DMS153 treated with DMSO at 0.1 percent for 48 hours (cell line): Measurements from ENCODE around the gene WDR20.

Experiments used
- DNase-seq: peaks from one replicate; lab custom pipeline; 2025; ENCODE audit not compliant: unreplicated experiment; lab: John Stamatoyannopoulos, UW

Gene WDR20

GRCh38 chr14:102196039-102196901, 56.6 kb downstream of the WDR20 start:
- DNase-seq: no peak

GRCh38 chr14:102196902-102197230, 57.2 kb downstream of the WDR20 start:
- DNase-seq: no peak

- DNase-seq: no peak
Observed at GRCh38 chr14:102197317-102197853, 57.7 kb downstream of the WDR20 start.

GRCh38 chr14:102200690-102201352, 61.1 kb downstream of the WDR20 start:
- DNase-seq: no peak

DNA sequence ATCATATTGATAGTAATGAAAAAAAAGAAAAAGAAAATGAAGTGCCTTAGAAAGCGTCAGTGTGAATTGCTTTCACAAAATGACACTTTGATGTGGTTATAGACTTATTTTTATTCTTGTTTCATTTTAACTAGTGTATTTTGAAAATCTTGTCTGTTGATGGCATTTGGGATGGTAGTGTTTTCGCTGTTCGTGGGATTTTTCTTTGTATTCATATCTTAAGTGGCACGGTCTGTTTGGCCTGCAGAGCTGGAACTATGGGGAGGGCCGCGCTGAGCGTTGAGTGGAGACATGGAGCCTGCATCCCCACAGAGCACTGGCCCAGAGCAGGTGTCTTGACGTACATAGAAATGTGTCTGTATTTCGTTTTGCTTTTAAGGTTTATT, 61.6 kb downstream of the WDR20 start:
- no peak for DNase-seq

GRCh38 chr14:102201776-102202175, 62.1 kb downstream of the WDR20 start:
- DNase-seq: no peak

DNA sequence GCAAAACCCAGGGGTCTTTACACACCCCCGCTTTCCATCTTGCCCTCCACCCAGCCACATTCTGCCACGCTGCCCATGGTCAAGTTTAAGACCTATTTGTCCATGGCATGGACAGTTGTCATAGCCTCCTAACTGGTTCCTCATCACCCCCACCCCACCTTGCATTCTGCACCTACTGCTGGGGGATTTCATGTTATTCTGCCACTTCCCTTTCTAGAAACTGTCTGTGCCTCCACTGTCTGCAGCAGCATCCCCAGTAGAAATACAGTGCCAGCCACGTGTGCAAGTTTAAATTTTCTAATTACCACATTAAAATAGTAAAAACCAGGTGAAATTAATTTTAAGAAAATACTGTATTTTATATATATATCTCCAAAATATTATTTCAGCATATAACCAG, 63.2 kb downstream of the WDR20 start:
- DNase-seq: no peak

- DNase-seq: no peak
Observed at GRCh38 chr14:102203382-102203781, 63.7 kb downstream of the WDR20 start.

- no peak for DNase-seq
Observed at GRCh38 chr14:102205560-102205959, 65.9 kb downstream of the WDR20 start.

DNA sequence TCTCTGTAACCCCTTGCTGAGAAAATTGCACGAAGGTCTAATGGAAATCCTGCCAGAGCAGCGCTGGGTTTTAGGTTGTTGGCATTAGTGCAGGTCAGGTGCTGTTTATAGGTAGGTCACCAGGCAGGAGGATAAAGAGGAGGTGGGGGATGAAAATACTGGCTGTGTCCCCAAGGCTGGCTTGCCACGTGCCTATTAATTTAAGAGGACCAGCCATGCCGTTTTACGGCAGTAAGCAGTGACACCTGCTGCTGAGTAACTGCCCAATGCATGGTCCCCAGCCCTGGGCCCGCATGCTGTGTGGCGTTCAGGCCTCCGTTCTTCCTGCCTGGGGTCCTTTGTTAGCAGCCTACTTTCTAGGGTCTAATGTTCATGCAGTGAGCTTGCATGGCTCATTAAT, 67.2 kb downstream of the WDR20 start:
- no peak for DNase-seq

DNA sequence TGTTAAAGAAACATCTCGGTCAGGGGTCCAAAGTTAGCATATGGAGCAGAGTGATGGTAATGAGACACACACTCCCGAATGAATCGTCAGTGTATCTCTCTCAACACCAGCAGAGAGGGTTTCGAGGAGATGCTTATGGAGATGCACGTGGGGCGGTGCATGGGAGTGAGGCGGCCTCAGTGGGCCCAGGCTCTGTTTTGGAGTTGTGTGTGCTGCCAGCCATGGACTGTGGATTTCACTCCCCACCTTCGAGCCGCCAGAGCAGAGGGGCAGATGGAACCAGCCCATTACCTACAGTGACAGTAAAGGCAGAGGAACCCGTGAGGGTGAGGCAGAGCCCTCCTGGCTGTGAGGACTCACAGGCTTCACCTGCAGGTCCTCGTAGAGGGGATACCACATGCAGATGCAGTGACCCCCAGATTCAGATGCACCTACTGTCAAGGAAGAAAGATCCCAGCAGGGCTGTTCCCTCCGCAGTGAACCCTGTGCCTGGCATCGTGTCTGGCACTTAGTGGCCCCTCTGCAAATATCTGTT, 68.2 kb downstream of the WDR20 start:
- no peak for DNase-seq

- DNase-seq: no peak
Observed at GRCh38 chr14:102208741-102209140, 69.0 kb downstream of the WDR20 start.

- no peak for DNase-seq
Observed at GRCh38 chr14:102209224-102209966, 69.7 kb downstream of the WDR20 start.

- no peak for DNase-seq
Observed at GRCh38 chr14:102210421-102211042, 70.8 kb downstream of the WDR20 start.

- DNase-seq: no peak
Observed at GRCh38 chr14:102211240-102211639, 71.5 kb downstream of the WDR20 start.

DNA sequence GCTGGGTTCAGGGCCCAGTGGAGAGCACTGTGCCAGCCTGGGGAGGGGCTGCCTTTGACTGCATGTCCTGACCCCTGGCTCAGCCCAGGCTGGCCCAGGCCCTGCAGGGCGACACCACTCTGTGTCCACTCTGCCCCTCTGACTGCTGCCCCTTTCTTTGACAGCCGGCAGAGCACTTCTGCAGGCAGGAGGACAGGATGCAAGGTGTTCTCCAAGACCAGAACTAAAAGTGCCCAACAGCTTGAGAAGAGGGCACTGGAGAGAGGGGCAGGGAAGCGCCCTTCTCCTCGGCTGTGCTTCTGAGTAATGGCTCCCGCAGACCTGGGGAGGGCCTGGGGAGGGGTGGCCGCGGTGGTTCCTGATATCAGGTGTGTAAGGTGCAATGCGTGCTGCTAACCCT, 72.7 kb downstream of the WDR20 start:
- DNase-seq: no peak

DNA sequence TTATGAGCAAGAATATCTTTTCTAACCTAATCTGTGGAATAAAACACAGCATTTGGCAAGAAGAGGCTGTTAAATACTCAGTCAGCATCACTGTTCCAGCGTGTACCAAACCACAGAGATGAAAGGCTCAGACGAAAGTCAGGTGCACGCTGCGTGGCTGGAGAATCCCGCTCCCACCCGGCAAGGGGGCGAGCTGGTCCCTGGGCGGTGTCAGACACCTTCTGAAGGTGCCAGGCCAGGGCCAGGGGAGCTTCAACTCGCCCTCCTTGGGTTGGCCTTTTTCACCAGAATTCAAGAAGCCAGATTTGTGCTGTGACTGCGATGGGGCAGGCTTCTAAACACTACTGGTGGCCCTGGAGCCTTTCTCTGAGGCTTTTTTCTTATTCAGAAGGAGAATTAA, 73.1 kb downstream of the WDR20 start:
- DNase-seq: no peak

GRCh38 chr14:102213470-102213869, 73.8 kb downstream of the WDR20 start:
- no peak for DNase-seq

DNA sequence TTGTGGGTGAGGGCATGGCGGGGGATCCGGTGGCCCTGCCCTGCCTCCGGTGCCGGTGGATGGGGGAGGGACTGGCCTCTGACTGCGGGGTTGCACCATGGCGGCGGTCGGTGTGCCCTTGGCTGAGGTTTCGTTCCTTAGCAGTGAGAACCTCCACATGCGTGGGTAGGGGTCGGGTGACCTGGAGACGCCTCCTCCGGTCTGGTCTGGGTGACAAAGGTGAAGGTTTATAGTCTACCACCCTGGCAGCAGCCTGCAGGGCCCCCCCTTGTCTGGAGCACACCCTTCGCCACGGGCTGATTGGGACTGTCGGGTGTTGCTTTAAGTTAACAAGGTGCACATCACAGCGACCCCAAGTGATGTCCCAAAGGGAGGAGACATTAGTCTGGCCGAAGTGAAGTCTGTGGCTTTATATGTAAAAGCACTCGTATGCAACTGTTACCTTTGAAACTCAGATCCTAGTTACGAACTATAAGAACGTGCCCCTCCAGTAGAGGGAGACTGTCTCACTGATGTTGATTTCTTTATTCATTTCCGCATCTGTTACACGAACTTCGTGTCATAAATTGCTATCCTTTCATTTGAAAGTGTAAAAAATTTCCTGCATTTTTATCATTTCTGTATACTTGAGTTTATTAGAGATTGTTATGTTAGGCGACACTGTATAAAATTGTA, 74.4 kb downstream of the WDR20 start:
- no peak for DNase-seq

- no peak for DNase-seq
Observed at GRCh38 chr14:102215071-102215470, 75.4 kb downstream of the WDR20 start.
